ENCODE measurements around the gene LLGL2.

DNA sequence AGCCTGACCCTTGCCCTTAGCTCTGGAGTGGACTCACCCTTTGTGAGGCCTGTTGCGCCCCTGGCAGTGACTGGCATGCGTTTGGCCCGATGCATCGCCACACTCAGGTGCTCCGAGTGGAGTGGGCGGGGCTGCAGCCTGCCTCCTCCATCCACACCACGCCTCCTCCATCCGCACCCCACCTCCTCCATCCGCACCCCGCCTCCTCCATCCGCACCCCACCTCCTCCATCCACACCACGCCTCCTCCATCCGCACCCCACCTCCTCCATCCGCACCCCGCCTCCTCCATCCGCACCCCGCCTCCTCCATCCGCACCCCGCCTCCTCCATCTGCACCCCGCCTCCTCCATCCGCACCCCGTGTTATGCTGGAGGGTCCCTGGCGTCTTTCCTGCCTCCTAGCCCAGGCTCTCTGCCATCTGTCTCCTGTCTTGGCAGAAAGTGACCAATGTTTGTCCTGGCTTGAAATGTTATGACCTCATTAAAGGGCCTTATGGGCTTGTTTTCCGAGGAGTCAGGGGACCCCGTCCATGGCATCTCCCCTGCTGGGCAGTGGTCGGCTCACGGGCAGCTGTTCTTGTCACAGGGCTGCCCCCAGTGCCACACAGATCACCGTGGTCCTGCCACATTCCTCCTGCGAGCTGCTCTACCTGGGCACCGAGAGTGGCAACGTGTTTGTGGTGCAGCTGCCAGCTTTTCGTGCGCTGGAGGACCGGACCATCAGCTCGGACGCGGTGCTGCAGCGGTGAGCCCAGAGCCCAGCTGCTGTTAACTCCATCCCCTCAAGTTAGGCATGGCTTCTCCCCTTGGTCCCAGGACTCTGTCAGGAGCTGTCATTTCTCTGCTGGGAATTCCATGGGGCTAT lies 33.4 kb downstream of the LLGL2 start:
- TF ChIP-seq, protein P1, sequence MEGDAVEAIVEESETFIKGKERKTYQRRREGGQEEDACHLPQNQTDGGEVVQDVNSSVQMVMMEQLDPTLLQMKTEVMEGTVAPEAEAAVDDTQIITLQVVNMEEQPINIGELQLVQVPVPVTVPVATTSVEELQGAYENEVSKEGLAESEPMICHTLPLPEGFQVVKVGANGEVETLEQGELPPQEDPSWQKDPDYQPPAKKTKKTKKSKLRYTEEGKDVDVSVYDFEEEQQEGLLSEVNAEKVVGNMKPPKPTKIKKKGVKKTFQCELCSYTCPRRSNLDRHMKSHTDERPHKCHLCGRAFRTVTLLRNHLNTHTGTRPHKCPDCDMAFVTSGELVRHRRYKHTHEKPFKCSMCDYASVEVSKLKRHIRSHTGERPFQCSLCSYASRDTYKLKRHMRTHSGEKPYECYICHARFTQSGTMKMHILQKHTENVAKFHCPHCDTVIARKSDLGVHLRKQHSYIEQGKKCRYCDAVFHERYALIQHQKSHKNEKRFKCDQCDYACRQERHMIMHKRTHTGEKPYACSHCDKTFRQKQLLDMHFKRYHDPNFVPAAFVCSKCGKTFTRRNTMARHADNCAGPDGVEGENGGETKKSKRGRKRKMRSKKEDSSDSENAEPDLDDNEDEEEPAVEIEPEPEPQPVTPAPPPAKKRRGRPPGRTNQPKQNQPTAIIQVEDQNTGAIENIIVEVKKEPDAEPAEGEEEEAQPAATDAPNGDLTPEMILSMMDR (IDR thresholded peaks at IDR 0.05): no peak
- no peak for TF ChIP-seq ZFX (IDR thresholded peaks at IDR 0.05; ENCODE audit: borderline replicate concordance)

All from 22Rv1 (cell line).